HCT116 (cell line): ENCODE measurements around the gene CNFN. TPM values are rescaled to one million over a fixed set of nuclear protein-coding genes. Genes with fewer than 3 reads are reported as not detected.

Source experiments
- ATAC-seq: fragments of 200-7000 bp; cut with Tn5 transposase; 2 replicates; pipeline ENCODE4 v1.9.1; 2020; ENCODE audit warnings: mild to moderate bottlenecking, moderate library complexity
- BruUV-seq: library from RNA; stranded (reverse); fragments of 400-500 nt; replicated peaks from 2 replicates; lab custom pipeline; 2021; lab: Mats Ljungman, UMichigan
- CTCF ChIA-PET: fragments of 300-600 bp; sonication (Branson Sonifier 250); formaldehyde crosslinking; loops from one replicate; lab custom pipeline; 2021; ENCODE audit warnings: antibody characterized with exemption; lab: Charles Lee
- POLR2A ChIA-PET: fragments of 300-600, 350-600 bp; sonication (Branson Sonifier 250); formaldehyde crosslinking; loops from one replicate; lab custom pipeline; 2021; ENCODE audit warnings: antibody characterized with exemption; lab: Charles Lee
- RAD21 ChIA-PET, 2 experiments: fragments of 300-600 bp; sonication (Branson Sonifier 250); formaldehyde crosslinking; loops; one replicate each; lab custom pipeline; 2023; ENCODE audit warnings: low total read pairs in 2 of 2; ENCODE audit not compliant: uncharacterized antibody in 2 of 2, unreplicated experiment in 2 of 2, low non-redundant PET in 1 of 2; lab: Charles Lee
- DNase-seq: peaks from one replicate; pipeline ENCODE4 v3.0.0-alpha.2; 2010; ENCODE audit warnings: low read depth, low spot score
- H2AFZ ChIP-seq: fragments of 200-600 bp; shearing (Covaris generic), sonication (generic); 2 replicates; pipeline ENCODE4 v1.6.1; 2017; ENCODE audit warnings: low read depth, mixed run types, mixed read lengths, antibody characterized with exemption, low read length; ENCODE audit not compliant: poor library complexity, severe bottlenecking
- H3K27ac ChIP-seq: 2 replicates; pipeline ENCODE4 v1.5.1; 2012; ENCODE audit warnings: low read depth, low read length
- H3K27me3 ChIP-seq: fragments of 200-600 bp; sonication (generic); 2 replicates; pipeline ENCODE4 v1.6.1; 2016; ENCODE audit warnings: mixed run types, low read length, mixed read lengths; ENCODE audit not compliant: insufficient read depth
- H3K36me3 ChIP-seq, 2 experiments: fragments of 200-500 bp in 1 of 2; fragments of 200-600 bp in 1 of 2; sonication (Bioruptor generic) in 1 of 2; sonication (generic) in 1 of 2; 2 replicates each; pipeline versions ENCODE4 v1.5.1 to v1.6.1; 2014 to 2016; ENCODE audit warnings: low read length in 2 of 2, inconsistent platforms in 1 of 2, mixed read lengths in 1 of 2, mixed run types in 1 of 2; ENCODE audit not compliant: insufficient read depth in 2 of 2, control insufficient read depth in 1 of 2
- H3K4me1 ChIP-seq, 2 experiments: fragments of 200-600 bp in 1 of 2; sonication (generic) in 1 of 2; 2 replicates each; pipeline versions ENCODE4 v1.5.1 to v1.6.1; 2012 to 2017; ENCODE audit warnings: low read length in 2 of 2, inconsistent platforms in 1 of 2, mild to moderate bottlenecking in 1 of 2, mixed read lengths in 1 of 2, mixed run types in 1 of 2, moderate library complexity in 1 of 2; ENCODE audit not compliant: insufficient read depth in 2 of 2, control insufficient read depth in 1 of 2
- H3K4me2 ChIP-seq: fragments of 200-600 bp; sonication (generic); 2 replicates; pipeline ENCODE4 v1.6.1; 2017; ENCODE audit warnings: mixed run types, low read length, mixed read lengths
- H3K4me3 ChIP-seq, 2 experiments: fragments of 200-600 bp in 1 of 2; sonication (generic) in 1 of 2; replicated peaks in 1 of 2; 2 replicates each; pipeline ENCODE4 v1.5.1; 2011 to 2016; ENCODE audit warnings: low read length in 2 of 2, control low read depth in 1 of 2, low read depth in 1 of 2, mild to moderate bottlenecking in 1 of 2, mixed read lengths in 1 of 2, mixed run types in 1 of 2
- H3K79me2 ChIP-seq: fragments of 200-600 bp; sonication (generic); 2 replicates; pipeline ENCODE4 v1.6.1; 2017; ENCODE audit warnings: mild to moderate bottlenecking, mixed run types, low read length, moderate library complexity, mixed read lengths; ENCODE audit not compliant: insufficient read depth
- H3K9ac ChIP-seq: fragments of 200-600 bp; sonication (generic); 2 replicates; pipeline ENCODE4 v1.6.1; 2016; ENCODE audit warnings: low read length, mixed read lengths
- H3K9me2 ChIP-seq: fragments of 200-600 bp; sonication (generic), shearing (Covaris generic); 2 replicates; pipeline ENCODE4 v1.6.1; 2017; ENCODE audit warnings: mixed run types, mild to moderate bottlenecking, moderate library complexity; ENCODE audit not compliant: insufficient read depth
- H3K9me3 ChIP-seq, 2 experiments: fragments of 200-500 bp in 1 of 2; fragments of 200-600 bp in 1 of 2; sonication (Bioruptor generic) in 1 of 2; sonication (generic) in 1 of 2; 2 replicates each; pipeline ENCODE4 v1.6.1; 2014 to 2017; ENCODE audit warnings: low read length in 2 of 2, mixed read lengths in 2 of 2, inconsistent platforms in 1 of 2, low read depth in 1 of 2, mild to moderate bottlenecking in 1 of 2, mixed run types in 1 of 2, moderate library complexity in 1 of 2; ENCODE audit not compliant: control insufficient read depth in 1 of 2, insufficient read depth in 1 of 2
- H4K20me1 ChIP-seq: fragments of 200-600 bp; sonication (generic), shearing (Covaris generic); 2 replicates; pipeline ENCODE4 v1.6.1; 2017; ENCODE audit warnings: mixed run types, mild to moderate bottlenecking, moderate library complexity; ENCODE audit not compliant: insufficient read depth
- ATF3 ChIP-seq: IDR thresholded peaks from 2 replicates; pipeline ENCODE4 v1.6.1; 2012
- CBX3 ChIP-seq: IDR thresholded peaks from 2 replicates; pipeline ENCODE4 v1.6.1; 2012; ENCODE audit warnings: low read depth
- CEBPB ChIP-seq: IDR thresholded peaks from 2 replicates; pipeline ENCODE4 v1.6.1; 2012; ENCODE audit warnings: low read depth
- CTCF ChIP-seq, 3 experiments: fragments of 200-600 bp in 1 of 3; sonication (generic) in 1 of 3; IDR thresholded peaks in 2 of 3; conservative IDR thresholded peaks in 1 of 3; 2 replicates each; pipeline ENCODE4 v1.5.1; 2012 to 2017; ENCODE audit warnings: low read depth in 2 of 3, low read length in 2 of 3, antibody characterized with exemption in 1 of 3, borderline replicate concordance in 1 of 3, control low read depth in 1 of 3, mild to moderate bottlenecking in 1 of 3, mixed read lengths in 1 of 3, mixed run types in 1 of 3, moderate library complexity in 1 of 3; ENCODE audit not compliant: insufficient read depth in 1 of 3
- ELF1 ChIP-seq: IDR thresholded peaks from 2 replicates; pipeline ENCODE4 v1.6.1; 2012; ENCODE audit warnings: low read depth, borderline replicate concordance
- EZH2 ChIP-seq: fragments of 200-600 bp; sonication (generic); IDR thresholded peaks from 2 replicates; pipeline ENCODE4 v1.6.1; 2017; ENCODE audit warnings: antibody characterized with exemption, mixed run types
- EZH2phosphoT487 ChIP-seq: fragments of 200-600 bp; IDR thresholded peaks from 2 replicates; pipeline ENCODE4 v1.6.1; 2018; ENCODE audit warnings: antibody characterized with exemption, borderline replicate concordance
- FOSL1 ChIP-seq: IDR thresholded peaks from 2 replicates; pipeline ENCODE4 v1.6.1; 2012; ENCODE audit warnings: low read depth
- MAX ChIP-seq: IDR thresholded peaks from 2 replicates; pipeline ENCODE4 v1.6.1; 2012
- POLR2A ChIP-seq: IDR thresholded peaks from 2 replicates; pipeline ENCODE4 v1.7.0; 2011; ENCODE audit warnings: borderline replicate concordance; ENCODE audit not compliant: insufficient read depth, insufficient read length; ENCODE audit errors: extremely low read depth
- POLR2AphosphoS5 ChIP-seq: IDR thresholded peaks from 2 replicates; pipeline ENCODE4 v1.6.1; 2011; ENCODE audit warnings: mild to moderate bottlenecking, low read depth, low read length, moderate library complexity
- RAD21 ChIP-seq: IDR thresholded peaks from 2 replicates; pipeline ENCODE4 v1.6.1; 2012; ENCODE audit warnings: low read depth, mild to moderate bottlenecking
- SIN3A ChIP-seq: IDR thresholded peaks from 2 replicates; pipeline ENCODE4 v1.6.1; 2012; ENCODE audit warnings: low read depth
- SRF ChIP-seq: IDR thresholded peaks from 2 replicates; pipeline ENCODE4 v1.6.1; 2012; ENCODE audit warnings: low read depth
- TCF7L2 ChIP-seq: IDR thresholded peaks from 2 replicates; pipeline ENCODE4 v1.7.0; 2011; ENCODE audit warnings: borderline replicate concordance, inconsistent platforms; ENCODE audit not compliant: insufficient read depth, insufficient read length; ENCODE audit errors: extremely low read depth
- YY1 ChIP-seq: IDR thresholded peaks from 2 replicates; pipeline ENCODE4 v1.6.1; 2011; ENCODE audit warnings: low read length, low read depth, moderate library complexity, mild to moderate bottlenecking; ENCODE audit not compliant: insufficient replicate concordance; ENCODE audit errors: extremely low read depth
- ZBTB33 ChIP-seq: IDR thresholded peaks from 2 replicates; pipeline ENCODE4 v1.6.1; 2011; ENCODE audit warnings: mild to moderate bottlenecking, low read length, moderate library complexity; ENCODE audit not compliant: insufficient replicate concordance; ENCODE audit errors: extremely low read depth
- ZNF274 ChIP-seq: fragments of 200-500 bp; sonication (Bioruptor generic); IDR thresholded peaks from 2 replicates; pipeline ENCODE4 v1.6.1; 2014; ENCODE audit warnings: mild to moderate bottlenecking, low read depth, low read length, inconsistent platforms
- intact Hi-C: fragments of 100-400 bp; cut with micrococcal nuclease; formaldehyde crosslinking; loops from 2 replicates; pipeline ENCODE4 v1.10.0; 2022
- total RNA-seq: library from RNA; stranded (reverse); gene quantifications from one replicate; pipeline ENCODE4 v1.2.1, GENCODE V29; 2021; ENCODE audit not compliant: unreplicated experiment

The CNFN gene
- total RNA-seq, 1 experiment from 2014 or later: 13.9 TPM

- CTCF ChIA-PET: interaction anchor here (1.2 to 2.0 kb wide), 2 partner anchors 10 to 14 kb away, joined by 5 read pairs; no protein-coding TSS in a partner anchor
- BruUV-seq: TSS peak; percentile 94
- Histone ChIP-seq H3K4me2 (peak overlapping the region; percentile 91), H3K4me3 (peak overlapping the region; percentile 62 to 70), H3K27me3 (no peaks in the 10 kb centered on the region), H2AFZ (peak overlapping the region; percentile 83), H3K9me2 (no peaks in the 10 kb centered on the region), H3K36me3 (no peaks in the 10 kb centered on the region), H4K20me1 (no peaks in the 10 kb centered on the region), H3K9ac (peak overlapping the region; percentile 72), H3K9me3 (no peaks in the 10 kb centered on the region), H3K79me2 (no peaks in the 10 kb centered on the region), H3K27ac (peak overlapping the region; percentile 82), H3K4me1 (peaks cover 6 to 21% of the 10 kb centered on the region in 2 experiments)
- RAD21 ChIA-PET: interaction anchor here in 1 of 2 experiments (0.6 kb wide), 1 partner anchor 82 kb away, joined by 3 read pairs; no protein-coding TSS in a partner anchor
- peak; percentile 93 for ATAC-seq
- peak; percentile 73 for DNase-seq
- POLR2A ChIA-PET: interaction anchor here (2.4 kb wide), 1 partner anchor 10 kb away, joined by 11 read pairs; no protein-coding TSS in a partner anchor
- intact Hi-C loops: no loop called here
- TF ChIP-seq CEBPB (no peak), EZH2phosphoT487 (no peak), ELF1 (no peak; the same call in 1 of the 2 replicates), SRF (no peak), CBX3 (no peak), YY1 (no peak), MAX (peak; percentile 65; the same call in 1 of the 2 replicates), ZNF274 (no peak), POLR2A (peak; percentile 41), TCF7L2 (peak; percentile 68), POLR2AphosphoS5 (peak; percentile 85), ZBTB33 (no peak), SIN3A (peak; percentile 78; the same call in 1 of the 2 replicates), FOSL1 (no peak), EZH2 (no peak), ATF3 (no peak), RAD21 (no peak), CTCF (IDR thresholded peaks at IDR 0.05 in 2 of 3, conservative IDR thresholded peaks at IDR 0.05 in 1 of 3; ENCODE audit: borderline replicate concordance in 1 of 3, insufficient read depth in 1 of 3, low read depth in 2 of 3, low read length in 2 of 3) (peak; percentile 51 to 74 (median 59); a peak in 5 of 6 replicates)
Observed at GRCh38 chr19:42386974-42387707, 3.0 kb downstream of the CNFN start.
